HepG2 (cell line): ENCODE measurements around the gene KAZN. TPM values are rescaled to one million over a fixed set of nuclear protein-coding genes. Genes with fewer than 3 reads are reported as not detected.

Experiments used
- ERF ChIP-seq: IDR thresholded peaks from 2 replicates; pipeline ENCODE4 v1.6.1; 2018; ENCODE audit warnings: missing biosample characterization, missing genetic modification reagents
- EZH2 ChIP-seq: conservative IDR thresholded peaks from 2 replicates; pipeline ENCODE4 v1.6.1; 2012; ENCODE audit warnings: mild to moderate bottlenecking, low read depth, low read length, moderate library complexity
- FOXO4 ChIP-seq: sonication (generic); formaldehyde crosslinking; conservative IDR thresholded peaks from 2 replicates; pipeline ENCODE4 v1.8.1; 2023; ENCODE audit warnings: missing genetic modification reagents
- HBP1 ChIP-seq: IDR thresholded peaks from 2 replicates; pipeline ENCODE4 v1.6.1; 2016; ENCODE audit warnings: low read depth, control low read depth
- HOXA3 ChIP-seq: sonication (generic); formaldehyde crosslinking; IDR thresholded peaks from 2 replicates; pipeline ENCODE4 v1.5.0; 2020; ENCODE audit warnings: missing genetic modification reagents
- JDP2 ChIP-seq: sonication (generic); formaldehyde crosslinking; IDR thresholded peaks from 2 replicates; pipeline ENCODE4 v1.8.1; 2022; ENCODE audit warnings: missing genetic modification reagents, borderline replicate concordance
- MNT ChIP-seq: fragments of 450-650 bp; IDR thresholded peaks from 2 replicates; pipeline ENCODE4 v1.6.1; 2016
- NCOA2 ChIP-seq: sonication (generic); formaldehyde crosslinking; IDR thresholded peaks from 2 replicates; pipeline ENCODE4 v1.8.0; 2022; ENCODE audit warnings: inconsistent platforms
- STAG1 ChIP-seq: sonication (generic); formaldehyde crosslinking; IDR thresholded peaks from 2 replicates; pipeline ENCODE4 v1.4.0; 2020; ENCODE audit warnings: missing genetic modification reagents
- U2AF1 ChIP-seq: fragments of 200-400 bp; formaldehyde crosslinking; optimal IDR thresholded peaks from 2 replicates; pipeline ENCODE3; 2017; ENCODE audit warnings: mild to moderate bottlenecking, low read depth, low read length
- WIZ ChIP-seq: sonication (generic); formaldehyde crosslinking; IDR thresholded peaks from 2 replicates; pipeline ENCODE4 v1.5.1; 2020; ENCODE audit warnings: mild to moderate bottlenecking, missing genetic modification reagents
- ZNF251 ChIP-seq: sonication (generic); formaldehyde crosslinking; IDR thresholded peaks from 2 replicates; pipeline ENCODE4 v1.9.0; 2021; ENCODE audit warnings: mild to moderate bottlenecking, missing genetic modification reagents
- ZNF550 ChIP-seq: sonication (generic); formaldehyde crosslinking; IDR thresholded peaks from 2 replicates; pipeline ENCODE4 v1.4.0; 2020; ENCODE audit warnings: mild to moderate bottlenecking, missing genetic modification reagents, borderline replicate concordance
- ZNF589 ChIP-seq: sonication (generic); formaldehyde crosslinking; conservative IDR thresholded peaks from 2 replicates; pipeline ENCODE4 v1.8.0; 2022; ENCODE audit warnings: mild to moderate bottlenecking, moderate library complexity, missing genetic modification reagents
- ZNF720 ChIP-seq: sonication (generic); formaldehyde crosslinking; IDR thresholded peaks from 2 replicates; pipeline ENCODE4 v1.4.0; 2020; ENCODE audit warnings: missing genetic modification reagents
- polyA plus RNA-seq, 8 experiments: library from polyadenylated mRNA; depleted of rRNA in 3 of 8; stranded (reverse) in 7 of 8; unstranded in 1 of 8; fragments of >200 nt; fragmentation: Illumina TruSeq in 4 of 8; extraction: Trizol in 4 of 8; gene quantifications; 2 replicates each; pipeline versions ENCODE4 v1.2.1 to v1.2.3, GENCODE V29; 2011 to 2016; ENCODE audit warnings: low read depth in 4 of 8, missing spikeins in 1 of 8, mixed read lengths in 1 of 8; ENCODE audit not compliant: insufficient read depth in 1 of 8
- total RNA-seq, 5 experiments: library from RNA; depleted of rRNA; stranded (reverse); fragments of >200 nt; fragmentation: Illumina TruSeq; extraction: Trizol; gene quantifications; 2 replicates each; pipeline ENCODE4 v1.2.3, GENCODE V29; 2016; ENCODE audit warnings: low read depth in 1 of 5
- TF ChIP-seq, protein P1 (sequence below): sonication (generic); formaldehyde crosslinking; IDR thresholded peaks from 2 replicates; pipeline ENCODE4 v1.5.0; 2020; ENCODE audit warnings: missing genetic modification reagents
- TF ChIP-seq, protein P2 (sequence below): sonication (generic); formaldehyde crosslinking; conservative IDR thresholded peaks from 2 replicates; pipeline ENCODE4 v1.4.0; 2020; ENCODE audit warnings: mild to moderate bottlenecking, missing genetic modification reagents, moderate library complexity
- TF ChIP-seq, protein P3 (sequence below): sonication (generic); formaldehyde crosslinking; IDR thresholded peaks from 2 replicates; pipeline ENCODE4 v1.4.0; 2020; ENCODE audit warnings: mild to moderate bottlenecking, low read depth, missing genetic modification reagents

The KAZN gene
- total and polyA plus RNA-seq, 2 of the 13 experiments (the other 11 are each of a cell fraction or from before 2014, with no cell fraction given) = 10.4 to 13.5 TPM

DNA sequence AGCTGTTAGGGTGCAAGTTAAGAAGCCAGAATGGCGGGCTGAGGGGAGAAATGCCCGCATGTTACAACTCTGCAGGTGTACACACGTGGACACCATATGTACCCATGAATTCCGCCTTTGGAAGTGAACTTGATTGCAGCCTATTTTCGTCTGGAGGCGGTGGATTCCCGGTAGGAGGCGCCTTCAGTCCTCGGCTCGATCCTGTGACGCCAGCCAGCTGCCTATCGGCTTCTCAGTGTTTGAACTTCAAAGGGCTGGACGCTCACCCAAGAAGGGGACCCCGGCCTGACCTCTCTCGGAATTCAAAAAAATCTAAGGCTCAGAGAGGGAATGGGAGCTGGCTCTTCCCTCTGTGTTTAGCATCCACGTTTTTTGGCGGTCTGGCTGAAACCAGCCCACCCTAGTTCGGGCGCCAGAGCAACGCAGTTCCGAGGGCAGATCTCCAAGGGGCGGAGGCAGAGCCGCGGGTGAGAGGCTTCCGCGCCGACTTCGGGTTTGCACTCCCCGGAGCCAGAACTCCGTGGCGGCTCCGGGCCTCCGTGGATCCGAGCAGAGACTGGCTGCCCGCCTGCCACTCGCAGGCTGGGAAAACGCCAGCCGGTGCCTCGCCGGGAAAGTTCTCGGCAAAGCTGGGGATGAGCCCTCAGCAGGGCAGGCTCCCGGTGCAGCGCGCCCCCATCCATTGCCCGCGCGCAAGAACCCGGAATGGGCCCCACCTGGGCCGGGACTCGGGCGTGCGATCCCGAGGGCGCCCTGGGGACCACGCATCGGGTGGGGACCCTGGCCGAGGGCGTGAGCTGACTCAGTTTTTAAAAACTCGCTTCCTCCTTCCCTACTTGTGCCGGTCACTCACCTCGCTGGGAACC, 554.1 kb downstream of the KAZN start (continued):
- TF ChIP-seq ZNF550 (CRISPR knock-in tag) (no peak), ERF (CRISPR knock-in tag) (0 out of 2 replicates have a peak, but pooled peaks have one; percentile 40), ZNF589 (CRISPR knock-in tag) (no peak), NCOA2 (CRISPR knock-in tag) (0 out of 2 replicates have a peak, but pooled peaks have one; percentile 14), U2AF1 (no peak), ZNF720 (CRISPR knock-in tag) (no peak), JDP2 (CRISPR knock-in tag) (no peak), MNT (peak; percentile 52; the same call in 1 of the 2 replicates), WIZ (CRISPR knock-in tag) (no peak), HBP1 (CRISPR knock-in tag) (peak; percentile 46; the same call in 1 of the 2 replicates), EZH2 (no peak), FOXO4 (no peak), STAG1 (CRISPR knock-in tag) (peak; percentile 53), ZNF251 (CRISPR knock-in tag) (no peak), HOXA3 (CRISPR knock-in tag) (peak; percentile 8; the same call in 1 of the 2 replicates)
- TF ChIP-seq, protein P1, sequence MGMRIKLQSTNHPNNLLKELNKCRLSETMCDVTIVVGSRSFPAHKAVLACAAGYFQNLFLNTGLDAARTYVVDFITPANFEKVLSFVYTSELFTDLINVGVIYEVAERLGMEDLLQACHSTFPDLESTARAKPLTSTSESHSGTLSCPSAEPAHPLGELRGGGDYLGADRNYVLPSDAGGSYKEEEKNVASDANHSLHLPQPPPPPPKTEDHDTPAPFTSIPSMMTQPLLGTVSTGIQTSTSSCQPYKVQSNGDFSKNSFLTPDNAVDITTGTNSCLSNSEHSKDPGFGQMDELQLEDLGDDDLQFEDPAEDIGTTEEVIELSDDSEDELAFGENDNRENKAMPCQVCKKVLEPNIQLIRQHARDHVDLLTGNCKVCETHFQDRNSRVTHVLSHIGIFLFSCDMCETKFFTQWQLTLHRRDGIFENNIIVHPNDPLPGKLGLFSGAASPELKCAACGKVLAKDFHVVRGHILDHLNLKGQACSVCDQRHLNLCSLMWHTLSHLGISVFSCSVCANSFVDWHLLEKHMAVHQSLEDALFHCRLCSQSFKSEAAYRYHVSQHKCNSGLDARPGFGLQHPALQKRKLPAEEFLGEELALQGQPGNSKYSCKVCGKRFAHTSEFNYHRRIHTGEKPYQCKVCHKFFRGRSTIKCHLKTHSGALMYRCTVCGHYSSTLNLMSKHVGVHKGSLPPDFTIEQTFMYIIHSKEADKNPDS (CRISPR knock-in tag) = no peak
- TF ChIP-seq, protein P2, sequence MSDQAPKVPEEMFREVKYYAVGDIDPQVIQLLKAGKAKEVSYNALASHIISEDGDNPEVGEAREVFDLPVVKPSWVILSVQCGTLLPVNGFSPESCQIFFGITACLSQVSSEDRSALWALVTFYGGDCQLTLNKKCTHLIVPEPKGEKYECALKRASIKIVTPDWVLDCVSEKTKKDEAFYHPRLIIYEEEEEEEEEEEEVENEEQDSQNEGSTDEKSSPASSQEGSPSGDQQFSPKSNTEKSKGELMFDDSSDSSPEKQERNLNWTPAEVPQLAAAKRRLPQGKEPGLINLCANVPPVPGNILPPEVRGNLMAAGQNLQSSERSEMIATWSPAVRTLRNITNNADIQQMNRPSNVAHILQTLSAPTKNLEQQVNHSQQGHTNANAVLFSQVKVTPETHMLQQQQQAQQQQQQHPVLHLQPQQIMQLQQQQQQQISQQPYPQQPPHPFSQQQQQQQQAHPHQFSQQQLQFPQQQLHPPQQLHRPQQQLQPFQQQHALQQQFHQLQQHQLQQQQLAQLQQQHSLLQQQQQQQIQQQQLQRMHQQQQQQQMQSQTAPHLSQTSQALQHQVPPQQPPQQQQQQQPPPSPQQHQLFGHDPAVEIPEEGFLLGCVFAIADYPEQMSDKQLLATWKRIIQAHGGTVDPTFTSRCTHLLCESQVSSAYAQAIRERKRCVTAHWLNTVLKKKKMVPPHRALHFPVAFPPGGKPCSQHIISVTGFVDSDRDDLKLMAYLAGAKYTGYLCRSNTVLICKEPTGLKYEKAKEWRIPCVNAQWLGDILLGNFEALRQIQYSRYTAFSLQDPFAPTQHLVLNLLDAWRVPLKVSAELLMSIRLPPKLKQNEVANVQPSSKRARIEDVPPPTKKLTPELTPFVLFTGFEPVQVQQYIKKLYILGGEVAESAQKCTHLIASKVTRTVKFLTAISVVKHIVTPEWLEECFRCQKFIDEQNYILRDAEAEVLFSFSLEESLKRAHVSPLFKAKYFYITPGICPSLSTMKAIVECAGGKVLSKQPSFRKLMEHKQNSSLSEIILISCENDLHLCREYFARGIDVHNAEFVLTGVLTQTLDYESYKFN = no peak; the same call in 1 of the 2 replicates
- TF ChIP-seq, protein P3, sequence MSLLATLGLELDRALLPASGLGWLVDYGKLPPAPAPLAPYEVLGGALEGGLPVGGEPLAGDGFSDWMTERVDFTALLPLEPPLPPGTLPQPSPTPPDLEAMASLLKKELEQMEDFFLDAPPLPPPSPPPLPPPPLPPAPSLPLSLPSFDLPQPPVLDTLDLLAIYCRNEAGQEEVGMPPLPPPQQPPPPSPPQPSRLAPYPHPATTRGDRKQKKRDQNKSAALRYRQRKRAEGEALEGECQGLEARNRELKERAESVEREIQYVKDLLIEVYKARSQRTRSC = 0 out of 2 replicates have a peak, but pooled peaks have one; percentile 34
